GM12864 (cell line): Measurements from ENCODE around the gene DLGAP1.
"Not testable (repeated sequence)": the region's sequence is repeated elsewhere in the genome, so short reads cannot be mapped to it uniquely, and the experiment has no call there.

Experiments used
- DNase-seq: peaks from one replicate; pipeline ENCODE4 v3.0.0-alpha.2; 2011; ENCODE audit warnings: low read depth
- H3K4me3 ChIP-seq: 2 replicates; pipeline ENCODE4 v1.5.1; 2011; ENCODE audit warnings: mild to moderate bottlenecking, low read depth, low read length, control low read depth
- TF ChIP-seq, protein P1 (sequence below): IDR thresholded peaks from 2 replicates; pipeline ENCODE4 v1.5.1; 2011; ENCODE audit warnings: low read depth, mild to moderate bottlenecking, moderate library complexity, low read length, control low read depth, inconsistent platforms; ENCODE audit errors: missing control alignments

DLGAP1 gene

DNA sequence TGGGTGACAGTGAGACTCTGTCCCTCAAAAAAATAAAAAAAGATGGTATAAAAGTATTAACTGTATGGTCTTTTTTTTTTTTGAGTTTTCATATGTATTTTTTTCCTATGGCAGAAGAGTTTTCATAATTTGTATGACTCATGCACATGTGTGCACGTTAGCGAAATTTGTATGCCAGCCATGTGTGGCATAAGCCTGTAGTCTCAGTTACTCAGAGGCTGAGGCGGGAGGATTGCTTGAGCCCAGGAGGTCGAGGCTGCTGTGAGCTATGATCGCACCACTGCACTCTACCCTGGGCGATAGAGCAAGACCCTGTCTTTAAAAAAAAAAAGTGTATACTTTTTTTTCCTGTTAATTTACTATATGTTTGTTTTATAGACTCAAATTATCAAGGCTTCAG, 844.3 kb downstream of the DLGAP1 start:
- TF ChIP-seq, protein P1, sequence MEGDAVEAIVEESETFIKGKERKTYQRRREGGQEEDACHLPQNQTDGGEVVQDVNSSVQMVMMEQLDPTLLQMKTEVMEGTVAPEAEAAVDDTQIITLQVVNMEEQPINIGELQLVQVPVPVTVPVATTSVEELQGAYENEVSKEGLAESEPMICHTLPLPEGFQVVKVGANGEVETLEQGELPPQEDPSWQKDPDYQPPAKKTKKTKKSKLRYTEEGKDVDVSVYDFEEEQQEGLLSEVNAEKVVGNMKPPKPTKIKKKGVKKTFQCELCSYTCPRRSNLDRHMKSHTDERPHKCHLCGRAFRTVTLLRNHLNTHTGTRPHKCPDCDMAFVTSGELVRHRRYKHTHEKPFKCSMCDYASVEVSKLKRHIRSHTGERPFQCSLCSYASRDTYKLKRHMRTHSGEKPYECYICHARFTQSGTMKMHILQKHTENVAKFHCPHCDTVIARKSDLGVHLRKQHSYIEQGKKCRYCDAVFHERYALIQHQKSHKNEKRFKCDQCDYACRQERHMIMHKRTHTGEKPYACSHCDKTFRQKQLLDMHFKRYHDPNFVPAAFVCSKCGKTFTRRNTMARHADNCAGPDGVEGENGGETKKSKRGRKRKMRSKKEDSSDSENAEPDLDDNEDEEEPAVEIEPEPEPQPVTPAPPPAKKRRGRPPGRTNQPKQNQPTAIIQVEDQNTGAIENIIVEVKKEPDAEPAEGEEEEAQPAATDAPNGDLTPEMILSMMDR = no peak
- no peak for DNase-seq

DNA sequence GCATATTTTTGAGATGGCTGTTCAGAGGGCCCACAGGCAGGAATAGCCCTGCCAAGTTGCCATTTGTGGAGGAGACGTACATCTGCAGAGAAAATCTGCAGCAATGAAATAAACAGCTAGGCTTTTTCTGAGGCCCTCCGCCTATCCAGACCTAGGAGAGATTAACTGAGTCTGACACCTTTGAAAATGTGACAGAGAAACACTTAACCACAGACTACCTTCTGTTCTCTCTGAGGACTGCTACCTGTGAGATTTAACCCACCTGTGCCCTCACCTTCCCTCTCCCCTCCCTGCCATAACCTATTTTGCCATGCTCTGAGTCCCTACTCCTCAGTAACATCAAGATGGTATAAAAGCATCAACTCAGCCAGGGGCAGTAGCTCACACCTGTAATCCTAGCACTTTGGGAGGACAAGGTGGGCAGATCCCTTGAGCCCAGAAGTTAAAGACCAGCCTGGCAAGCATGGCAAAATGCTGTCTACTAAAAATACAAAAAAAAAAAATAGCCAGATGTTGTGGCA, 844.9 kb downstream of the DLGAP1 start:
- no peak for DNase-seq
- TF ChIP-seq, protein P1 = no peak
- H3K4me3 ChIP-seq = no peak overlapping the region

More for the DNA sequence above, 844.3 kb downstream of the DLGAP1 start:
- H3K4me3 ChIP-seq = no peak overlapping the region

DNA sequence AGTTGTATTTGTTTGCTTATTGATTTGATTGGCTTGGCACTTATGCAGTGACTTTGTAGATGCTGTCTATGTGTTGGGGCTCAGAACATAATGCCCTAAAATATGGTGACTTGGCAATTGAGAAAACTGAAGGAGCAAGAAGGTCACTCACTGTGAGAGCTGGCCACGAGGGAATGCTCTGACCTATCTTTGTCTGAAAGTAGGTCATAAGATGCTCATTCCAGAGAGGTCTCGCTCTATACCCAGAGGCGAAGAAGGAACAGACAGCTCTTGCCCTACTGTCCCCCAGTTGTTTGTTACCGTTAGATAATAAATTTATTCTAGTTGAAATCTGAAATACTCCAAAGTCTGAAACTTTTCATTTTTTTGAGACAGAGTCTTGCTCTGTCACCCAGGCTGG, 846.6 kb downstream of the DLGAP1 start:
- no peak for DNase-seq
- TF ChIP-seq, protein P1 = no peak
- no peak overlapping the region for H3K4me3 ChIP-seq

DNA sequence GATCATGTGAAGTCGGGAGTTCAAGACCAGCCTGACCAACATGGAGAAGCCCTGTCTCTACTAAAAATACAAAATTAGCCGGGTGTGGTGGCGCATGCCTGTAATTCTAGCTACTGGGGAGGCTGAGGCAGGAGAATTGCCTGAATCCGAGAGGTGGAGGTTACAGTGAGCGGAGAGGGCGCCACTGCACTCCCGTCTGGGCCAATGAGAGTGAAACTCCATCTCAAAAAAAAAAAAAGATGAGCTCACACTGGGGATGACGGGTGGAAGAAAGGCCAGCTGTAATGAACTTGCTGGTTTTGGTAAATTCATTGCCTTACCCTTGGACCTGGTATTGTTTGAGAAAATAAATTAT, 847.0 kb downstream of the DLGAP1 start:
- not testable (repeated sequence) for DNase-seq, H3K4me3 ChIP-seq

DNA sequence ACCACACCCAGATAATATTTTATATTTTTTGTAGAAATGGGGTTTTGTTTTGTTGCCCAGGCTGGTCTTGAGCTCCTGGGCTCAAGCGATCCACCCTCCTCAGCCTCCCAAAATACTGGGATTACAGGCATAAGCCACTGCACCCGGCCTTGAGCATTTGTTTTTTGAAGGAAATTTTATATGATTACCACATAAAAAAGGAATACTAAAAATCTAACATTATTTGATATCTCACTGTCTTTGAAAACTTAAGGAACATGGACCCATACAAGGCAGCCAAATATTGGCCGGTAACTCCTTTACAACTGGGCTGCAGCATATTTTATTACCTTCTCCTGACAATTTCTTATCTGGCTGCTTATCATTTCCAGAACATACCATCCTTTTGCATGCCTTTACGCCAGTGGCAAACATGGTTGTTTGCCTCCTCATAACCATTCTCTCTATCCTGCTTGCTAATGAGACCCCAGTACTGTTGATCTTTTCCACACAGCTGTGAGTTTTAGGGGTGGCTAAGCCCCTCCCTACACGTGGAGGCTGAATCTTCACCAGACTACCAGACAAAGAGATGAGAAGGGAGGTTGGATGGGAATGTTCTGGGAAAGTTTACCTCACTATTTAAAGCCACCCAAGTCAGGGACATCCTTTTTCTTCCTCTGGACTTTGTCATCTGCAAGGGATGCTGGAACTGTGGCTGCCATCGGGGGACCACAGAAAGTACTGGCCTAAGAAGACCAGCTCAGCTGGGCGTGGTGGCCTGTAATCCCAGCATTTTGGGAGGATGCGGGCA, 847.6 kb downstream of the DLGAP1 start:
- TF ChIP-seq, protein P1 = no peak
- H3K4me3 ChIP-seq = no peak overlapping the region
- DNase-seq = no peak

DNA sequence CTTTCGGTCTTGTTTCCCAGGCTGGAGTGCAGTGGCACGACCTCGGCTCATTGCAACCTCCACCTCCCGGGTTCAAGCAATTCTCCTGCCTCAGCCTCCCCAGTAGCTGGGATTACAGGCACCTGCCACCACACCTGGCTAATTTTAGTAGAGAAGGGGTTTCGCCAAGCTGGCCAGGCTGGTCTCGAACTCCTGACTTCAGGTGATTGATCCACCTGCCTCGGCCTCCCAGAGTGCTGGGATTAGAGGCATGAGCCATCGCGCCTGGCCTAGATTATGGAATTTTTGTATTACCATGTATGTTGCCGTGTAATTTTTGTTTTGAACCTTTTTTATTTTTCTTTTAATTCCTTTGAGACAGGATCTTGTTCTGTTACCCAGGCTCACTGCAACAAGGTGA, 848.2 kb downstream of the DLGAP1 start:
- H3K4me3 ChIP-seq, DNase-seq: not testable (repeated sequence)

DNA sequence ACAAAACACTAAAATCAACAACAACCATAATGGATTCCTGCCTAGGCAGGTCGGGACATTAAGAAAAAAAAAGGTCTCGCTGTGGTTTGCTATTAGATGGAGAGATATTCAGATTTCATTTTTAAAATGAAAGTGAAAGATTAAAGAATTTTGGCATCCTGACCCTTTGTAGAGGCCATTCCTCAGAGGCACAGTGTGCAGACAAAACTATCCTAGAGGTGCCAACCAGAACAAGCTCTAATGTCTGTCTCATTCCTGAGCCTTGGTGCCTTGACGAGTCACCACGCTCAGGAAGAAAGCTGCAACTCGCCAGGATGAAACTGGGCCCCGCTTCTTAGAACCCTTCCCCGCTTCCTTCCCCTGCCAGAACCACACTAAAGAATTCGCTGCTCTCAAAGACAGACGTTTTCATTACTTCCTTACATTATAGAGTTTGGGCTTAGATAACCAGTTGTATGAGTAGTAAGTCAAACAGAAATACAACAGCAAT, 849.1 kb downstream of the DLGAP1 start:
- peak overlapping the region; percentile 30 for H3K4me3 ChIP-seq
- TF ChIP-seq, protein P1 = no peak
- DNase-seq = no peak

DNA sequence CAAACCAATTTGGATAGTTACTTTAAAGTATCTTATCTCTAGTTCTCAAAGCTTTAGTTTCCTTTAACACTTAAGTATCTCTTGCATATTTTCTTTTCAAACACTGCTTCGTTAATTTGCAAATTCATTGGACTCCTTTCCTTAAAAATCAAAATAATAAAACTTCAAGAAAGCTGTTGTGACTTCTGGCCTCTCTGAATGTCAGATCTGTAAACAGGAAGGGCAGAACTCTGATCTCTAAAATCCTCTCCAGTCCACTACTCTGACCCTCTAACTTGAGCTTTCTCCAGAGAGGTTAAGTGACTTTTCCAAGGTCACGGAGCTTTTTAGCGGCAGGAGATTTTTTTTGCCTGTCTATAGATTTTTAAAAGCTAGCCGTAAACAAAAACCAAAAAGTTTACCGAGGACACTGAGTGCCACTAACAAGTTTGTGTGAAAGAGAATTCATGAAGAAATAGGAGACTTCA, 849.6 kb downstream of the DLGAP1 start:
- TF ChIP-seq, protein P1 = no peak
- no peak for DNase-seq
- H3K4me3 ChIP-seq = peak overlapping the region; percentile 30; the same call in 1 of the 2 replicates
